Measurements from ENCODE around the gene ITPR2. TPM values are rescaled to one million over a fixed set of nuclear protein-coding genes. Genes with fewer than 3 reads are reported as not detected.
A peak's percentile ranks its signal among the peaks of the same experiment; 100 is the strongest.

Gene ITPR2
- total RNA-seq, 1 donor, result 29.6 TPM

DNA sequence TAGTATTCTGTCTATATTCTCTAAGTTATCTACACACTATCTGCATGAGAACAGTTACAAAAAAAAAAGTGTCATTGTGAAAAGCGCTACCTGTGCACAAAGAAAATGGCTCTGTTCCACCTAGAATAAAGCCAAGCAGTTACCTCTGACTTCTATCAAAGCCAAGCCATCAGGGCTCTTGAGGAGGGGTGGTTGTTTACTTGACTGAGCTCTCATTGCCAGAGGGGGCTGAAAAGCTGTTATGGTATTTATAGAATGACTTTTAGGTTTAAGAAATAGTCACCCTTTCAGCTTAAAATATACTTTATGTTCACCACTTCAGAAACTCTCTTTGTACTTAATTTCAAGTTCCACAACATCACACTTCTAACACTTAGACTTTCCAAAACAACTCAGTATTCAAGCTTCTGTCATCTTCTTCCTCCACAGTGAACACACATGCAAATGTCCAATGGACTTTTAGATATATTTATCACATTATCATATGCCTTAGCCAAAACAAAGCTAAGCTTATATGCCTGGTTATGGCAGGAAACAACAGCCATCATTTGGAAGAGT lies 7.5 kb downstream of the ITPR2 start:
- DNase-seq (ENCODE audit: low read depth in 2 of 3, low spot score in 2 of 3), result no peak

DNA sequence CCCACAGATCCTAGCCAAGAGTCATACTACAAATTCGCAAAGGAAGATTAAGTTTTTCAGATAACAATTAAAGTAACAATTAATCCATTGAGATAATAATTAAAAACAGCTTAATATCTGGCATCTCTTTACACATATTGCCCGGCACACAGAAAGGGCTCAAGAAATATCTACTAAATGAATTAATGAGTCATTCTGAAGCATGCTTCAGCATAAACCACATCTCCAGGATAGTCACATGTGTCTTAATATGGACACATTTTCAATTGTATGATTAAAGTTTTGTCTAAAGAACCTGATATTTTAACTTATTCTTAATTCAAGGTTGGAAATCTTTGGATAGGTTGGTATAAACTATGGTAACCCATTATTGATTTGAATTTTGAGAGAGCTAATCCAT lies 9.6 kb downstream of the ITPR2 start:
- no peak for DNase-seq (ENCODE audit: low read depth in 2 of 3, low spot score in 2 of 3)

- DNase-seq (ENCODE audit: low read depth in 2 of 3, low spot score in 2 of 3), result no peak
Measured at GRCh38 chr12:26822026-26822425, 11.0 kb downstream of the ITPR2 start.

- DNase-seq (ENCODE audit: low read depth in 2 of 3, low spot score in 2 of 3), result no peak
Measured at GRCh38 chr12:26821212-26821701, 11.7 kb downstream of the ITPR2 start.

GRCh38 chr12:26818636-26819035 lies 14.4 kb downstream of the ITPR2 start:
- no peak for DNase-seq (ENCODE audit: low read depth in 2 of 3, low spot score in 2 of 3)

- DNase-seq (ENCODE audit: low read depth in 2 of 3, low spot score in 2 of 3), result no peak
Measured at GRCh38 chr12:26818201-26818600, 14.8 kb downstream of the ITPR2 start.

GRCh38 chr12:26817183-26817591 lies 15.8 kb downstream of the ITPR2 start:
- DNase-seq (ENCODE audit: low read depth in 2 of 3, low spot score in 2 of 3), result no peak

- no peak for DNase-seq (ENCODE audit: low read depth in 2 of 3, low spot score in 2 of 3)
Measured at GRCh38 chr12:26813812-26814211, 19.2 kb downstream of the ITPR2 start.

- no peak for DNase-seq (ENCODE audit: low read depth in 2 of 3, low spot score in 2 of 3)
Measured at GRCh38 chr12:26810330-26810729, 22.7 kb downstream of the ITPR2 start.

DNA sequence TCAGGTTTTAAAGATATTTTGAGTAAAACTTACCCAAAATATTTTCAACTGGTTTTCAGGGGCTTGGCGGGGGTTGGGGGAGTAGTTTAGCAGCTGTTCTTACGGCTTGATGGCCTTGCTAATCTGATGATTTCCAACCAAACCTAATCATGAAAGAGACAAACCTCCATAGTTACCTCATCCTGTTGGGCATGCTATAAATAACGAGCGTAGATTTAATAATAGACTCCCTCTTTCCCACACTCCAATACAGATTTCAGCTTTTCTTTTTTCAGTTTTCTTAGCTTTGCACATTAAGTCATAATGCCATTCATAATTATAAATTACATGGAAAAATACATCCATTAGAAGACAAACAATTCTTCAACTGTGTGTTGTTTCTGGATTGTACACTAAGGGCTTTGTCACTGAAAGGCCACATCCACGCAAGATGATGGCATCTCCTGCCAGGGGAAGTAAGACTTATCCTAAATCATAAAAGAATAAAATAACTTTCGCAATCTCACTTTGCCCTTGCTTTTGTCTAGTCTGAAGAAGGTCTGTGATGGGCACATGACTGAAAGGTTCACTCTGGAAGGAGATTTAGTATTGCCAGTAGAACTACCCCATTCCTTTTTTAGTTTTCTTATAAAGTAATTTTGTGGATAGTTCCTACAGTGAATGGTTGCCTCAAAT lies 23.2 kb downstream of the ITPR2 start:
- DNase-seq (ENCODE audit: low read depth in 2 of 3, low spot score in 2 of 3), result no peak

- no peak for DNase-seq (ENCODE audit: low read depth in 2 of 3, low spot score in 2 of 3)
Measured at GRCh38 chr12:26808766-26809476, 24.1 kb downstream of the ITPR2 start.

GRCh38 chr12:26807292-26807691 lies 25.7 kb downstream of the ITPR2 start:
- no peak for DNase-seq (ENCODE audit: low read depth in 2 of 3, low spot score in 2 of 3)

GRCh38 chr12:26806556-26806955 lies 26.4 kb downstream of the ITPR2 start:
- no peak for DNase-seq (ENCODE audit: low read depth in 2 of 3, low spot score in 2 of 3)

- DNase-seq (ENCODE audit: low read depth in 2 of 3, low spot score in 2 of 3), result no peak
Measured at GRCh38 chr12:26805401-26805971, 27.5 kb downstream of the ITPR2 start.

GRCh38 chr12:26803552-26803951 lies 29.4 kb downstream of the ITPR2 start:
- DNase-seq (ENCODE audit: low read depth in 2 of 3, low spot score in 2 of 3), result no peak

GRCh38 chr12:26801486-26801885 lies 31.5 kb downstream of the ITPR2 start:
- no peak for DNase-seq (ENCODE audit: low read depth in 2 of 3, low spot score in 2 of 3)

- no peak for DNase-seq (ENCODE audit: low read depth in 2 of 3, low spot score in 2 of 3)
Measured at GRCh38 chr12:26800858-26801257, 32.1 kb downstream of the ITPR2 start.

DNA sequence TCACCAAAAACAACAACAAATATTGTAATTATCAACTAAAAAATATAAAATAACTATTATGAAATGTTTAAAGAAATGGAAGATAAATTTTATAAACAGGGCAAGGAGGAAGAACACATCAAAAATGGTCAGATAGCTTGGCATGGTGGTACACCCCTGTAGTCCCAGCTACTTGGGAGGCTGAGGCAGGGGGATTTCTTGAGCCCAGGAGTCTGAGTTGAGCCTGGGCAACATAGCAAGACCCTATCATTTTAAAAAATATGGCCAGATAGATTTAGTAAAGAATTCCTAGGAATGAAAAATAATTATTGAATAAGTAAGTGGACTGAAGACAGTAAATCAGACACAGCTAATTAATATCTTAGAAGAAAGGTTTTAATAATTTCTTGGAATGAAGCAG lies 32.6 kb downstream of the ITPR2 start:
- no peak for DNase-seq (ENCODE audit: low read depth in 2 of 3, low spot score in 2 of 3)

DNA sequence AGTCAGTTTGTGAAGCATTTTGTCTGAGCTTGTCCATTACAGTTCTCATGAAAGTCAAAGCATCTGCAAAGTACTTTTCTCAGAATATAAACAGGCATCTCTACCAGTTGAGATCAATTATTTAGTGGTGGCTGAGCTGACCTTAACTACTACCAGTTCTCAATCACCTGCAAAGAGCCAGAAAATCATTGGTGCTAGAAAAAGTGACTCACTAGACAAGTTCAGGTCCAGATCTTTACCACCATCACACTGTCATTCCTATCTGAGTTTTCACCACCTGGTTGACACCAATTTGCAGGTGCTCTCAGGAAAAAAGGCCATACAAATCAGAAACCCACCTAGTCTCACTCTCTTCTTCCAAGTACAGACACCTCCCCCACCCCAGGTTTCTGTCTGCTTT lies 33.3 kb downstream of the ITPR2 start:
- no peak for DNase-seq (ENCODE audit: low read depth in 2 of 3, low spot score in 2 of 3)

DNA sequence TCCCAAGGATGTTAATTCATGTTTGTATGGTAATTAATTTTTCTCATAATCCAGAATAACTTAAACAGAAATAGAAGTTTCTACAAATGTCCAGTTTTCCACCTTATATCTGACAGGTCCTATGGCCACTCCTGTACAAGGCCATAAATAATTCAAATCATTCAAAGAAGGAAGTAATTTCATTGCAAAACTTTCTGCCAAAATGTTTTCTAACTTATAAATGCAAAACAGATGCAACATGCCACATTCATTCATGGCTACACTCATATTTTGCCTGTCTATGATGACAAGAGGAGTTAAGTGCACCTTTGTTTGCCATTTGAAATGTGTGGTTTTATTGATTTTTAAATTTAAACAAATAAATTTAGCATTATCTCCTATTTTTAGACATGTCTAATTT lies 34.4 kb downstream of the ITPR2 start:
- no peak for DNase-seq (ENCODE audit: low read depth in 2 of 3, low spot score in 2 of 3)

DNA sequence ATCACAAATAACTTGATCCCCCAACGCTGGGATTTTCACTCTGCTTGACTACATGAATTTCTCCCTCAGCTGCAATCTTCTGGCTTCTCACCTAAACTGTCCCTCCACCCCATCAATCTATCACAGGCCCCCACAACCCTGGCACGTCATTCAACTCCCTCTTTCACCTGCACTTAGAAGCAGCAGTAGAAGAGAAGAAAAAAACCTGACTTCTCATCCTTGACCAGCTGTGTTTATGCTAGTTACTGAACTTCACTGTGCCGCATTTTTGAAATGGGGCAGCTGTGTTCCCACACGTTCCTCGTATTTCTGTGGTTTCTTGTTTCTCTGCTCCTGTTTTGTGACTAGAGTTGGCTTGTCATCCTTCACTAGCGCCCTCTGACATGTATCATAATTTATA lies 35.0 kb downstream of the ITPR2 start:
- DNase-seq (ENCODE audit: low read depth in 2 of 3, low spot score in 2 of 3), result peak in 2 of 3 donors; percentile 26 to 36

GRCh38 chr12:26795910-26796309 lies 37.1 kb downstream of the ITPR2 start:
- DNase-seq (ENCODE audit: low read depth in 2 of 3, low spot score in 2 of 3), result no peak
